HFF-Myc (cell line): ENCODE data around the gene NEK11.

Experiments used
- DNase-seq: peaks from one replicate; pipeline ENCODE4 v3.0.0-alpha.2; 2011; ENCODE audit warnings: low read depth; ENCODE audit errors: extremely low read depth
- H3K4me3 ChIP-seq: replicated peaks from 2 replicates; pipeline ENCODE4 v1.5.1; 2011; ENCODE audit warnings: low read depth, mild to moderate bottlenecking, control low read depth, low read length
- TF ChIP-seq, protein P1 (sequence below): IDR thresholded peaks from 2 replicates; pipeline ENCODE4 v1.5.1; 2012; ENCODE audit warnings: mild to moderate bottlenecking, low read depth, low read length, control low read depth; ENCODE audit errors: missing control alignments

Gene NEK11

DNA sequence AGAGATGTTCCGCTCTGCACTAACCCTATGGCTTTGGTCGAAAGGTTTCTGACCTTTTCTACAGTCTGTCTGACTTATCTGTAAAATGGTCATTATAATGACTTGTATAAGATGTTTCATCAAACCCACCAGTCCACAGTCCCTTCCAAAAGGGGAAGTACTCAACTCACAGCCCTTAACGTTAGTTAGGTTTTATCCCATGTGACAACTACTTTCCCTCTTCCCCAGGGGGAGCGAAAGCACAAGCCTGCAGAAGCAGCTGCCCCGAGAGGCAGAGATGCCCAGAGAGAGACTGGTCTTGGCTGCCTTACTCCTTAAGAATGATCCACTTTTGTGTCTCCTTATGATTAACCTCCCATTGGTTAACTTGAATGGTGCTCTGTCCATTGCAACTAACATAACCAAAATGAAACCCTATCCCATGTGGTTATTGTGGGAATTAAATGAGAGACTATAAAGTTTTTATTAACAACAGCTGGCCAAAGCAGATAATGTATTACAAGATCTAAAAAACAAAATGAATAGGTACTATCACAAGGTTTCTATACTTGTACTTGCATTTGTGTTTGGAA lies 6.5 kb upstream of the NEK11 start:
- H3K4me3 ChIP-seq = no peak overlapping the region
- peak; percentile 21 for DNase-seq
- TF ChIP-seq, protein P1, sequence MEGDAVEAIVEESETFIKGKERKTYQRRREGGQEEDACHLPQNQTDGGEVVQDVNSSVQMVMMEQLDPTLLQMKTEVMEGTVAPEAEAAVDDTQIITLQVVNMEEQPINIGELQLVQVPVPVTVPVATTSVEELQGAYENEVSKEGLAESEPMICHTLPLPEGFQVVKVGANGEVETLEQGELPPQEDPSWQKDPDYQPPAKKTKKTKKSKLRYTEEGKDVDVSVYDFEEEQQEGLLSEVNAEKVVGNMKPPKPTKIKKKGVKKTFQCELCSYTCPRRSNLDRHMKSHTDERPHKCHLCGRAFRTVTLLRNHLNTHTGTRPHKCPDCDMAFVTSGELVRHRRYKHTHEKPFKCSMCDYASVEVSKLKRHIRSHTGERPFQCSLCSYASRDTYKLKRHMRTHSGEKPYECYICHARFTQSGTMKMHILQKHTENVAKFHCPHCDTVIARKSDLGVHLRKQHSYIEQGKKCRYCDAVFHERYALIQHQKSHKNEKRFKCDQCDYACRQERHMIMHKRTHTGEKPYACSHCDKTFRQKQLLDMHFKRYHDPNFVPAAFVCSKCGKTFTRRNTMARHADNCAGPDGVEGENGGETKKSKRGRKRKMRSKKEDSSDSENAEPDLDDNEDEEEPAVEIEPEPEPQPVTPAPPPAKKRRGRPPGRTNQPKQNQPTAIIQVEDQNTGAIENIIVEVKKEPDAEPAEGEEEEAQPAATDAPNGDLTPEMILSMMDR = no peak

DNA sequence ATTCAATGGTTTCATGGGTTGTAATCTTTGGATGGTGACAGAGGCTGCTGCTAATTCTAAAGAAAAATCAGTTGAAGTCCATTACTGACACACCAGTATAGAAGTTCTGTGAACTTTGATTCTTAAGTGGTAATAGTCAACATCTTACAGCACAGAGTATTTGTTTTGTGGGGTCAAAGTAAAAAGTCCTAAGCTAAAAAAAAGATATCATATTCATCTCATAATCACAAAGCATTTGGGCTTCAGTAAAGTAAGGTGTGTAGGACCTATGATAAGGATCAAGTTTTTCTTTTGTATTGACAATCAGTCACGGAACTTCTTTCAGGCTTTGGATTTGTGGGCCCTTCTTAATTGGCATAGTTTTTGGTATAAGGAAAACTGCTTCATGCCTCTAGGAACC lies 1.1 kb upstream of the NEK11 start:
- no peak for DNase-seq
- TF ChIP-seq, protein P1 = no peak
- H3K4me3 ChIP-seq = peak overlapping the region; percentile 67

DNA sequence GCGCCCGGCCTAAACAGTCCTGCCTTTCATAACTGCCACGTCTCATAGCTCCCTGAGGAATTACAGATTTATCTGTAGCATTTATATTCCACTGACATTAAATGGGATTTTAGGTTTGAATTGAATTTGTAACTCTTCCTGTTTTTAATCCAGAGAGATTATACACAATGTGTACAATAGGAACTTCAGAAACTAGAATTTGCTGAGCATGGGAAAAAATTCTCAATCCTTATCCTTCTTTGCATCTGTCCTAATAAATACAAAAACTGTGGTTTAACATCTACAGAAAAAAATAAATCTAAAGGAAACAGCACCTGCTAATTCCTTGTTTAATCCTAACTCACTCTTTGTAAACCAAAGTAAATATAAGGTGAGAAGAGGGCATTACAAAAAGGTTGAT lies 2.2 kb downstream of the NEK11 start:
- no peak overlapping the region for H3K4me3 ChIP-seq
- TF ChIP-seq, protein P1 = no peak
- DNase-seq = no peak

DNA sequence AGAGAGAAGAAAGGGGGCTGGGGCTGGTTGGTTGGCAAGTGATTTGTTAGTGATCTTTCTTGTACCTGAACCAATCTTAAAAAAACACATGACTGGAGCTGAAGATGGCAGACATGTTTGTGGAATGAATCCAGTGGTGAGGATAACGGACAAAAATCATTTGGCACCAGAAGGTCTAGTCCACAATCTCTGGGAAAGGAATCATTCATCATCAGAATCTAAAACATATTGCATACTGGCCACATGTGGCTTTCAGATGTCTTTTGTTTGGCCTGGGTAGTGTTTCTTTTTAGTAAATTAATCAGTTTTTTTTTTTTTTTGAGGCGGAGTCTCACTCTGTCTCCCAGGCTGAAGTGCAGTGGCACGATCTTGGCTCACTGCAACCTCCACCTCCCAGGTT lies 5.0 kb downstream of the NEK11 start:
- TF ChIP-seq, protein P1 = no peak
- no peak overlapping the region for H3K4me3 ChIP-seq
- DNase-seq = peak; percentile 51

DNA sequence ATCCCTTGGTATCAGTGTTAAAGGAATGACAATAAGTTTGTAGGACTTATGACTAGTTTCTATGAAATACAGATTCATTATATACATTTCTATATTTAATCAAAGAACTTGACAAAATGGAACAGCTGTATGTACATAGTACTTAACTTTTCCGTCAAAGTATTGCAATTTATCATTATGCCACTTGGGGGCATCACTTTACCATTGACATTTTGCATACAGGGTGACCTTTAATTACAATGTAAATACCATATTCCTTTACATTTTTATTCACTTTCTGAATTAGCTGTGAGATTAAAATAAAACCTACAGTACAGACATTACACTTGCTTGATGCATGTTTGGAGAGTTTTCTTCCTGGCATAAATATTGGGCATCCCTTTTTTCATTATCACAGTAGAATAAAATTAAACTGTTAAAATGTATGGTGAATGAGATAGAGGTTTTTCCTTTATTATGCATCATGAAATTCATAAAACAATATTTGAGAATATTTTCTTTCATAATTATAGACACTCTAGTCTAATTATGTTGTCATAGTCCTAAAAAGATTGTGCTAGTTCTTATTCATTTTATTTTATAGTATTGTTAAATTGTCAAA lies 6.9 kb downstream of the NEK11 start:
- TF ChIP-seq, protein P1 = peak; percentile 36

DNA sequence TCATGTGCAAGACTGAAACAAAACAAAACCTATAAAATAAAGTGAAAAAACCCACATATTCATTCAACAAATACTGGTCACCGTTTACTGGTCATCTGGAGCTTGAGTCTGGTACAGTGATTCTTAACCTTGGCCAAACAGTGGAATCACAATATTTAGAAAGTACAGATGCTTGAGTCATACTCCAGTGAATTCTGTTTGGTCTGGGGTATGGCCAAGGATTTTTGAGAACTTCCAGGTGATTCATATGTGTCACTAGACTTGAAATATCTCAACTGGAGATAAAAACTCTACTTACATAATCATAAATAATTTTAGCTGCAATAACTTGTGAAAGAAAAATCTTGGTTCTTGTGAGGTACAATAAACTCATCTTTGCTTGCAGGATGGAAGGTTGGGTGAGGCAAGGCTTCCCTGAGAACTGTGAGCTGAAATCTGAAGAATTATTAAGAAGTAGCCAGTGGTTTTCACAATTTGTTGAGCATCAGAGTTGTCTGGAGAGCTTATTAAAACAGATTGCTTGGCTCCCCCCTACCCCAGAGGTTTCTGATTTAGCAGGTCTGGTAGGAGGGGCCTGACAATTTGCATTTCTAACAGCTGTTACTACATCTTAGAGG lies 9.6 kb downstream of the NEK11 start:
- H3K4me3 ChIP-seq = no peak overlapping the region
- TF ChIP-seq, protein P1 = no peak
- DNase-seq = no peak

More for the DNA sequence above, 6.9 kb downstream of the NEK11 start:
- no peak overlapping the region for H3K4me3 ChIP-seq
- peak; percentile 30 for DNase-seq
